ENCODE results near the gene SLC16A2. TPM values are rescaled to one million over a fixed set of nuclear protein-coding genes. Genes with fewer than 3 reads are reported as not detected.
"Not testable (repeated sequence)": the region's sequence is repeated elsewhere in the genome, so short reads cannot be mapped to it uniquely, and the experiment has no call there.

The SLC16A2 gene
- total RNA-seq, 2 experiments from 2014 or later = 1.4 TPM

GRCh38 chrX:74438764-74439163, 17.5 kb downstream of the SLC16A2 start:
- ChIA-PET CTCF (no interaction called here), POLR2A (no interaction called here)

DNA sequence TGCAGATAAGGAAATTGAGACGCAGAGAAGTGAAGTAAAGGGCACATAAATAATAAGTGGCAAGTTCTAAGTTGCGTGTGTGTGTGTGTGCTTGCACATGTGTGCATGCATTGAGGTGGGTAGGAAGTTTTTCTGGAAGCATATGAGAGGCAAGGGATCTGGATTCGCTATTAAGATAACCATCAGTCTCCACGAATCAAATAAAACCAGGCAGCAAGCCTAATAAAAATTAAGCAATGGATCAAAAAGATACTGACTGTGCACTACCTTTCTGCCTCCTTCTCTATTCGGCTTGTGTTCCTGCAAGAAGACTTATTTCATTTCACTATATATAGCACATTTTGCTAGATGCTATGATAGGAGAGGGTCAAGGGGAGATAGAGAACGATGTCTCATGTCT, 23.8 kb downstream of the SLC16A2 start:
- ChIA-PET CTCF (no interaction called here), POLR2A (no interaction called here)

GRCh38 chrX:74446876-74447275, 25.6 kb downstream of the SLC16A2 start:
- POLR2A ChIA-PET = no interaction called here
- CTCF ChIA-PET = no interaction called here

- ChIA-PET CTCF (no interaction called here), POLR2A (no interaction called here)
Observed at GRCh38 chrX:74448669-74449068, 27.4 kb downstream of the SLC16A2 start.

DNA sequence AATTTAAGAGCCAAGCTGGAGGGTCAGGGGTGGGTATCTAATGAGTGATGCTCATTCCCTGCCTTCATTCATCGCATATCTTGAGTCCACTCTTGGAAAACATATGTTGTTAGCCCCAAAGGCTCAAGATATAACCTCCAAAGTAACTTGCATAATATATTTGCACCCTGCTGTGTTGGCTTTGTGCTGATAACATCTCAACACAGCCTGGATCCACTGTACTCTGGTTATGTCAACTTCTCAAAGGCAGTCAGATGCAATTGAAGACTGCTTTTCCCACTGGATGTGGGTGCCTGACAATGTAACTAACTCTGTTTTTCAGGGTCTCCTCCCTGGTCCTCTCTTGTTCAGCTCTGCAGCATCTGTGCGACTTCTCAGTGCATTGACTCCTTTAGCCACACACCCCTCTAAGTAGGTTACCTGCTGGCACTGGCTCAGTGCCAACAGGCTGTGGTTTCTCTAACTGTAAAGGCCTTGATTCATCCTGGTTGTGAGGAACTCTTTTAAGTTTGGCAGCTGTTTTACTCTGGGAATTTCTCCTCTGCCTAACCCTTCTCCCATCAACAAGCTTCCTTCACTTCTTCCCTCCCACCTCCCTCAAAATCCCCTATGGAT, 28.1 kb downstream of the SLC16A2 start:
- ChIA-PET CTCF (no interaction called here), POLR2A (no interaction called here)

DNA sequence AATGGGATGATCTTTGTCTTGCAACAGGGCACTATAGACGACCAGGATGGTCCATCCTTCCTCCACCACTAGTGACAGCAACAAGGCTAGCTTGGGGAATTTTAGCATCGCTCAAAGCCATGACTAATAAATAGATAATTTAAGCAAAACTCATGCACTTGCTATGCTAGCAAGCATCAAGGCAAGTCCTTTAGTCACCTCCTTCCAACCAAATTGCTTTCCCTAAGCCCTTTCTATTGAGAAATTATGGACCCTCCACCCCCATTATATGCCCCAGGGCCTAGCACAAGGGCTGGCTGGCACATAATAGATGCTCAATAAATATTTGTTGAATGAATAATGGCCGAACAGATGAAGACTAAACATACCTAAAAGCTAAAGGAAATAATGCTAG, 28.6 kb downstream of the SLC16A2 start:
- CTCF ChIA-PET = no interaction called here
- POLR2A ChIA-PET = no interaction called here

GRCh38 chrX:74450803-74451449, 29.6 kb downstream of the SLC16A2 start:
- POLR2A ChIA-PET = no interaction called here
- CTCF ChIA-PET = no interaction called here

- CTCF ChIA-PET = no interaction called here
- POLR2A ChIA-PET = no interaction called here
Observed at GRCh38 chrX:74451450-74452198, 30.3 kb downstream of the SLC16A2 start.

- ChIA-PET CTCF (no interaction called here), POLR2A (no interaction called here)
Observed at GRCh38 chrX:74452199-74452481, 30.8 kb downstream of the SLC16A2 start.

GRCh38 chrX:74453178-74453577, 31.9 kb downstream of the SLC16A2 start:
- ChIA-PET CTCF (no interaction called here), POLR2A (no interaction called here)

- POLR2A ChIA-PET, CTCF ChIA-PET: not testable (repeated sequence)
Observed at GRCh38 chrX:74454233-74454632, 32.9 kb downstream of the SLC16A2 start.

DNA sequence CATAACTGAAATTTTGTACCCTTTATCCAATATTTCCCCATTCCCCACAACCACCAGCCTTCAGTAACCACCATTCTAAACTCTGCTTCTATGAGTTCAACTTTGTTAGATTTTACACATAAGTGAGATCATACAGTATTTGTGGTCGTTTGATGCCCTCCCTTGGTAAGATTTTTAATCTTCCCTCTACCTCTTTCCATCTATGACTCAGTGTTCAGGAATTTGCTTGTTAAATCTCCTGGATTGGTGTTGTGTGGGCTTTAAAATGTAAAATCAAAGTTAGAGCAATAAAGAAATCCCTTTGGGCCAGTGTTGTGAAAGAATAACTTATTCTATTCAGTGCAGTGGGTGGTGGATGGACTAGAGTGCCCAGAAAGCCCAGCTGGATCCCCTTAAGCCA, 37.4 kb downstream of the SLC16A2 start:
- CTCF ChIA-PET = no interaction called here
- POLR2A ChIA-PET = no interaction called here

DNA sequence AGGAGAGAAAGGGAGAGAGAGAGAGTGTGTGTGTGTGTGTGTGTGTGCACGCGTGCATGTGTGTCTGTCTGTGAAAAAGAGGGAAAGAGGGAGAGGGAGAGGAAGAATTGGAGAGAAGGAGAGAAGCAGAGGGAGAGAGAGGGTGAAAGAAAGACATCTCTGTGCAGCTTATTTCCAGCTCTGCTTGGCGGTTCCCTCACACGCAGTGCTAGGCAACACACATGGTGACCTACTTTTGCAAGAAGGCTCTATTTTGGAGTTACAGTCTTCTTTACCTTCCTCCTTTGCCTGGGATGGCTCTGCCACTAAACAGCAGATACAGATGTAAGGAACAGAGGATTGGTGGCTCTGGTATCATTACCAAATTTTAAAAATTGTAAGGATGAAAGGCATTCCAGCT, 40.1 kb downstream of the SLC16A2 start:
- ChIA-PET CTCF (no interaction called here), POLR2A (no interaction called here)

DNA sequence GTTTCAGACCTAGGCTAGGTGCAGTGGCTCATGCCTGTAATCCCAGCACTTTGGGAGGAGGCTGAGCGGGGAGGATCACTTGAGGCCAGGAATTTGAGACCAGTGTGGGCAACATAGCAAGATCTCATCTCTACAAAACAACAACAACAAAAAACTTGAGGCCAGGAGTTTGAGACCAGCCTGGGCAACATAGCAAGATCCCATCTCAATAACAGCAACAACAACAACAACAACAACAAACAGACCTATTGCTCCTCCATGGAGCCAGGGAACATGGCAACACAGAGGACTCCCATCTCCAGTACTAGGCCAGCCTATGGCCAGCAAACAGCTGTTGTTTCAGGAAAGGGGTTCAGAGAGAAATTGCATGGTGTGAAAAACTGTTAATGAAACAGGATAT, 43.4 kb downstream of the SLC16A2 start:
- ChIA-PET POLR2A (no interaction called here), CTCF (no interaction called here)

- ChIA-PET CTCF (no interaction called here), POLR2A (no interaction called here)
Observed at GRCh38 chrX:74465424-74465823, 44.1 kb downstream of the SLC16A2 start.

- ChIA-PET CTCF (no interaction called here), POLR2A (no interaction called here)
Observed at GRCh38 chrX:74467656-74468055, 46.4 kb downstream of the SLC16A2 start.

DNA sequence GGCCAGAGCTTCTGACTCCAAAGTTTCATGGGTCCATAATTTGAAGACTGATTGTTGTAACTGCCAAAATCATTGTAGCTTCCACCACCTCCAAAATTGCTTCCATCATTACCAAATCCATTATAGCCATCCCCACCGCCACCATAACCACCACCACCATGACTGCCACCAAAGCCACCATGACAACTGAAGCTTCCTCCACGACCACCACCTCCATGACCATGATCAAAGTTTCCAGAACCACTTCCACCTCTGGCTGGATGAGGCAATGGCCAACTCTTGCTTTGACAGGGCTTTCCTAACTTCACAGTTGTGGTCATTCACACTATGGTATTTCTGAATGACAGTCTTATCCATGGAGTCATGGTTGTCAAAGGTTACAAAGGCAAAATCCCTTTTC, 51.8 kb downstream of the SLC16A2 start:
- POLR2A ChIA-PET, CTCF ChIA-PET: not testable (repeated sequence)

DNA sequence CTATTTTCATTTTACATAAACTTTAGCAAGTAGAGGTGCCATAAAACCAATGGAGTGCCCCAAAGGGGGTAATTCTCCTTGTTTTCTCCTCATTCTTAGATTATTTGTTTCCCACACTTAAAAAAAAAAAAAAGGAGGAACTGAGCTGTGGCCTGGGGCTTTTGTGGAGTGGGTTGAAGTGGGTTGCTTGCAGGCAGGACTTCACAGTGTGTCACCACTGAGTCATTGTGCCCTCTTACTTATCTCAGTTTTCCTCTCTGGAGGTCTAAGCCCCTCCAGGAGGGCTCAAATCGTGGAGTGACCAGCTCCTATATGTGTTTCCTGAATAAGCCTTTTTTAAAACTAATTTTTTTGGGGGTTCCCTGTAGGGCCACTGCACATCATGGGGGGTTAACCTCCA, 69.0 kb downstream of the SLC16A2 start:
- ChIA-PET CTCF (no interaction called here), POLR2A (no interaction called here)

DNA sequence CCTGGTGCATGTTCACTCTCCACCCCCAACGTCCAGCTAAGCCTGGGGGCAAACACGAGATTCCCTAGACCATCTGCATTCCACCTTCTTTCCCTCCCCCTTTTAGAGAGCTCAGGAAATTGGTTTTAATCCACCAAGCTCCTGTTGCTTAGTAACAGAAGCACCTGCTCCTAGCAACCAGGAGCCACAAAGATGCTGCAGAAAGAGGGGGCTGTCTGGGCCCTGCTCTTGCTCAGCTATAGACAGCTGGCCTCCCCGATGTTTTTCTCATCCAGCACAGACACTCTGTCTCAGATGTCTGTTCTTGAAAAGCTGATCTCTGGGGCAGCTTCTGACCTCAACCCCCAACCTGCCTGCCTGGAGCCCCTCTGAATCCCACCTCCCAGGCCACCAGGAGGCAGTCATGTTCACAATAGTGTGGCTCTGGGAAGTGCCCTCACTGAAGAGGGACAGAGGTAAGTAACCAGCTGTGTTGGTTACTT, 71.5 kb downstream of the SLC16A2 start:
- ChIA-PET POLR2A (no interaction called here), CTCF (interaction anchor here (0.6 to 1.8 kb wide), 4 partner anchors 43 to 54 kb away, joined by 3 to 6 read pairs (median 3); no protein-coding TSS in a partner anchor)

- ChIA-PET CTCF (no interaction called here), POLR2A (interaction anchor here (0.6 kb wide), 1 partner anchor 591 kb away, joined by 6 read pairs; no protein-coding TSS in a partner anchor)
Observed at GRCh38 chrX:74493806-74494205, 72.5 kb downstream of the SLC16A2 start.

- POLR2A ChIA-PET = no interaction called here
- CTCF ChIA-PET = interaction anchor here (1.2 kb wide), 1 partner anchor 36 kb away, joined by 3 read pairs; no protein-coding TSS in a partner anchor
Observed at GRCh38 chrX:74498924-74499323, 77.6 kb downstream of the SLC16A2 start.

GRCh38 chrX:74500067-74500466, 78.8 kb downstream of the SLC16A2 start:
- ChIA-PET CTCF (no interaction called here), POLR2A (no interaction called here)
